KMS-11 (cell line): ENCODE measurements around the gene ANO6.

ENCODE experiments used
- H2AFZ ChIP-seq: fragments of 200-600 bp; sonication (generic); 2 replicates; pipeline ENCODE4 v1.6.1; 2016; ENCODE audit warnings: antibody characterized with exemption, mixed run types, low read depth
- H3K27ac ChIP-seq: fragments of 200-600 bp; sonication (generic); 2 replicates; pipeline ENCODE4 v1.6.1; 2016; ENCODE audit warnings: mild to moderate bottlenecking, mixed run types
- H3K27me3 ChIP-seq: fragments of 200-600 bp; sonication (generic); 2 replicates; pipeline ENCODE4 v1.6.1; 2017; ENCODE audit warnings: mild to moderate bottlenecking, low read depth, mixed run types, moderate library complexity; ENCODE audit not compliant: insufficient read depth
- H3K36me3 ChIP-seq: fragments of 200-600 bp; sonication (generic); 2 replicates; pipeline ENCODE4 v1.6.1; 2017; ENCODE audit warnings: mild to moderate bottlenecking, mixed run types; ENCODE audit not compliant: insufficient read depth
- H3K4me1 ChIP-seq: fragments of 200-600 bp; sonication (generic); 2 replicates; pipeline ENCODE4 v1.6.1; 2016; ENCODE audit warnings: mild to moderate bottlenecking, low read depth, mixed run types; ENCODE audit not compliant: poor library complexity, severe bottlenecking
- H3K4me2 ChIP-seq: fragments of 200-600 bp; sonication (generic); 2 replicates; pipeline ENCODE4 v1.7.0; 2016; ENCODE audit warnings: mild to moderate bottlenecking, mixed run types
- H3K4me3 ChIP-seq: fragments of 200-600 bp; sonication (generic); IDR thresholded peaks from 2 replicates; pipeline ENCODE4 v1.6.1; 2017; ENCODE audit warnings: low read depth, low read length, mixed read lengths; ENCODE audit not compliant: insufficient read depth
- H3K79me2 ChIP-seq: fragments of 200-600 bp; sonication (generic); 2 replicates; pipeline ENCODE4 v1.6.1; 2016; ENCODE audit warnings: low read depth, mixed run types; ENCODE audit not compliant: insufficient read depth
- H3K9ac ChIP-seq: fragments of 200-600 bp; sonication (generic); 2 replicates; pipeline ENCODE4 v1.6.1; 2016; ENCODE audit warnings: mild to moderate bottlenecking, mixed run types
- H4K20me1 ChIP-seq: fragments of 200-600 bp; sonication (generic); 2 replicates; pipeline ENCODE4 v1.6.1; 2016; ENCODE audit warnings: mild to moderate bottlenecking, mixed run types; ENCODE audit not compliant: insufficient read depth
- CTCF ChIP-seq: fragments of 200-600 bp; sonication (generic); conservative IDR thresholded peaks from 2 replicates; pipeline ENCODE4 v1.6.1; 2017; ENCODE audit warnings: low read depth, mild to moderate bottlenecking, antibody characterized with exemption, low read length, moderate library complexity, mixed read lengths

ANO6 gene

GRCh38 chr12:45302621-45303369 is 86.9 kb downstream of the ANO6 start:
- Histone ChIP-seq H3K27me3 (no peaks in the 10 kb centered on the region), H3K27ac (no peak overlapping the region), H3K4me3 (no peak overlapping the region), H2AFZ (no peak overlapping the region), H3K4me1 (no peaks in the 10 kb centered on the region), H3K79me2 (no peaks in the 10 kb centered on the region), H4K20me1 (no peaks in the 10 kb centered on the region), H3K9ac (no peak overlapping the region), H3K36me3 (no peaks in the 10 kb centered on the region), H3K4me2 (no peak overlapping the region)
- TF ChIP-seq CTCF = no peak

- Histone ChIP-seq H3K36me3 (no peaks in the 10 kb centered on the region), H3K4me1 (peaks cover under 1% of the 10 kb centered on the region), H3K4me3 (no peak overlapping the region), H2AFZ (no peak overlapping the region), H3K27ac (no peak overlapping the region), H3K79me2 (no peaks in the 10 kb centered on the region), H3K9ac (no peak overlapping the region), H4K20me1 (no peaks in the 10 kb centered on the region), H3K4me2 (no peak overlapping the region), H3K27me3 (no peaks in the 10 kb centered on the region)
- no peak for TF ChIP-seq CTCF
These were observed 88.0 kb downstream of the ANO6 start for GRCh38 chr12:45303945-45304344.

- H4K20me1 ChIP-seq = no peaks in the 10 kb centered on the region
- no peak for TF ChIP-seq CTCF
- H3K4me3 ChIP-seq = no peak overlapping the region
- H3K4me1 ChIP-seq = peaks cover 7% of the 10 kb centered on the region
- H3K9ac ChIP-seq = no peak overlapping the region
- H3K27me3 ChIP-seq = no peaks in the 10 kb centered on the region
- H3K79me2 ChIP-seq = no peaks in the 10 kb centered on the region
- no peaks in the 10 kb centered on the region for H3K36me3 ChIP-seq
- H3K27ac ChIP-seq = no peak overlapping the region
- H2AFZ ChIP-seq = no peak overlapping the region
- H3K4me2 ChIP-seq = no peak overlapping the region
These were observed 88.8 kb downstream of the ANO6 start for GRCh38 chr12:45304514-45305178.

- H4K20me1 ChIP-seq = no peaks in the 10 kb centered on the region
- no peak overlapping the region for H2AFZ ChIP-seq
- H3K79me2 ChIP-seq = no peaks in the 10 kb centered on the region
- H3K4me3 ChIP-seq = no peak overlapping the region
- H3K9ac ChIP-seq = no peak overlapping the region
- no peaks in the 10 kb centered on the region for H3K27me3 ChIP-seq
- H3K36me3 ChIP-seq = no peaks in the 10 kb centered on the region
- H3K4me1 ChIP-seq = peaks cover 15% of the 10 kb centered on the region
- H3K27ac ChIP-seq = no peak overlapping the region
- H3K4me2 ChIP-seq = no peak overlapping the region
- no peak for TF ChIP-seq CTCF
These were observed 90.0 kb downstream of the ANO6 start for GRCh38 chr12:45305907-45306306.
